Glutamatergic neuron (in vitro differentiated cells): ENCODE measurements around the gene BCKDHA. TPM values are rescaled to one million over a fixed set of nuclear protein-coding genes. Genes with fewer than 3 reads are reported as not detected.
"Not testable (repeated sequence)": the region's sequence is repeated elsewhere in the genome, so short reads cannot be mapped to it uniquely, and the experiment has no call there.

Experiments used
- DNase-seq: peaks from one replicate; pipeline ENCODE4 v3.0.0; 2022
- H3K27ac Mint-ChIP-seq: one replicate; pipeline ENCODE4 v1.8.0; 2020; ENCODE audit warnings: mild to moderate bottlenecking, mixed read lengths, inconsistent platforms; ENCODE audit not compliant: unreplicated experiment
- H3K27me3 Mint-ChIP-seq: one replicate; pipeline ENCODE4 v1.8.0; 2020; ENCODE audit warnings: mild to moderate bottlenecking, moderate library complexity, mixed read lengths, inconsistent platforms; ENCODE audit not compliant: unreplicated experiment
- H3K36me3 Mint-ChIP-seq: one replicate; pipeline ENCODE4 v1.8.0; 2020; ENCODE audit warnings: mild to moderate bottlenecking, mixed read lengths, inconsistent platforms; ENCODE audit not compliant: unreplicated experiment
- H3K4me1 Mint-ChIP-seq: one replicate; pipeline ENCODE4 v1.8.0; 2020; ENCODE audit warnings: mild to moderate bottlenecking, low read depth, mixed read lengths, inconsistent platforms; ENCODE audit not compliant: unreplicated experiment
- H3K4me3 Mint-ChIP-seq: one replicate; pipeline ENCODE4 v1.8.0; 2020; ENCODE audit warnings: mild to moderate bottlenecking, mixed read lengths, inconsistent platforms; ENCODE audit not compliant: unreplicated experiment
- H3K9me3 Mint-ChIP-seq: one replicate; pipeline ENCODE4 v1.8.0; 2020; ENCODE audit warnings: mild to moderate bottlenecking, moderate library complexity, mixed read lengths, inconsistent platforms; ENCODE audit not compliant: unreplicated experiment
- total RNA-seq: library from RNA; stranded (reverse); fragmentation: NEBNext Ultra II Directional; extraction: Animal tissue kit (Norgen Biotek cat#: 25700); gene quantifications from one replicate; pipeline ENCODE4 v1.2.1, GENCODE V29; 2021; ENCODE audit not compliant: unreplicated experiment
- TF ChIP-seq, protein P1 (sequence below): fragments of 200-600 bp; sonication (generic); IDR thresholded peaks from one replicate; pipeline ENCODE4 v1.5.0; 2021; ENCODE audit not compliant: partially characterized antibody, unreplicated experiment

Gene BCKDHA
- total RNA-seq, 1 donor from 2014 or later, result 11.0 TPM

DNA sequence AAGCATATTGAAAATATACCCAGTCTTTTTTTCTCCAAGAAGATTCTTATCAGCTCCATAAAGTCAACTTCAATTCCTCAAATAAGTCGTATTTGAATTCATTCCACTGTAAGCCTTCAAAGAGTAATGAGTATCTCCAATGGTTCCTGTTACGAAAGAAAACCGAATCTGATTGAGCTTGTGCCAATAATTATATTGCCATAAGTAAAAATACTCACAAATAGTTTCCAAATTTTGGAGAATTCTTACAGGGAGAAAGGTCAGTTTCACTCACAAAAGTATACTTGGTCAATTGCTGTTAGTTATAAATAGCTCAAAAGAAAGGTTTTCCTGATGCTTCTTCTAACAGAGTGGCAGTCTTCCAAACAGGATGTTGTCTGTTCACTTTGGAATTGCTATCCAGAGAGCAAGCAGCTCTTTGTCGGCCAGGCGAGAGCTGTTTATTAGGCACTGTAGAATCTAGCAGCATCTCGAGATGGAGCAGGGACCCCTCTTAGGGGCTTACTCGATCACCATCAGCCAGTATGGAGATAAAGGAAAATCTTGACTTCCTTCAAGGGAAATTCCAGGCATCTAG, 58.8 kb downstream of the BCKDHA start:
- Mint-ChIP-seq H3K4me1 (no peaks in the 10 kb centered on the region), H3K4me3 (no peak overlapping the region), H3K27ac (no peak overlapping the region), H3K9me3 (no peaks in the 10 kb centered on the region), H3K27me3 (no peaks in the 10 kb centered on the region), H3K36me3 (no peaks in the 10 kb centered on the region)
- no peak for DNase-seq
- TF ChIP-seq, protein P1, sequence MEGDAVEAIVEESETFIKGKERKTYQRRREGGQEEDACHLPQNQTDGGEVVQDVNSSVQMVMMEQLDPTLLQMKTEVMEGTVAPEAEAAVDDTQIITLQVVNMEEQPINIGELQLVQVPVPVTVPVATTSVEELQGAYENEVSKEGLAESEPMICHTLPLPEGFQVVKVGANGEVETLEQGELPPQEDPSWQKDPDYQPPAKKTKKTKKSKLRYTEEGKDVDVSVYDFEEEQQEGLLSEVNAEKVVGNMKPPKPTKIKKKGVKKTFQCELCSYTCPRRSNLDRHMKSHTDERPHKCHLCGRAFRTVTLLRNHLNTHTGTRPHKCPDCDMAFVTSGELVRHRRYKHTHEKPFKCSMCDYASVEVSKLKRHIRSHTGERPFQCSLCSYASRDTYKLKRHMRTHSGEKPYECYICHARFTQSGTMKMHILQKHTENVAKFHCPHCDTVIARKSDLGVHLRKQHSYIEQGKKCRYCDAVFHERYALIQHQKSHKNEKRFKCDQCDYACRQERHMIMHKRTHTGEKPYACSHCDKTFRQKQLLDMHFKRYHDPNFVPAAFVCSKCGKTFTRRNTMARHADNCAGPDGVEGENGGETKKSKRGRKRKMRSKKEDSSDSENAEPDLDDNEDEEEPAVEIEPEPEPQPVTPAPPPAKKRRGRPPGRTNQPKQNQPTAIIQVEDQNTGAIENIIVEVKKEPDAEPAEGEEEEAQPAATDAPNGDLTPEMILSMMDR, result no peak

DNA sequence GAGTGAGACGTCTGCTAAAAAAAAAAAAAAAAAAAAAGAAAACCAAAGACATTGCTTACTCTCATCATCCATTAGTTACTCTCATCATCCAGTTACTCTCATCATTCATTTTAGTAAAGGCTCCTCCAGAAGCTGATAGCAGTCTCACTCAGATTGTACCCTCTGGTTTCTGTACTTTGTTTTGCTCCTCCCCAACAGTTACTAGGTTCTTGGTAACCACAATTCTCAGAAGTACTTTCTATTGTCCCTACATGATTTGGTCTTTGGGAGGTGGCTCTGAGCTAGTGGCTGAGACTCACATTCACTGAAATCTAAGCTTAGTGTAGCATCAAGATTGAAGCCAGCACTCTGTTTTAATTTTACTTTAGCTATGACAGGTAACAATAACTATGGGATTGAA, 59.6 kb downstream of the BCKDHA start:
- Mint-ChIP-seq H3K9me3 (peaks cover 2% of the 10 kb centered on the region), H3K36me3 (no peaks in the 10 kb centered on the region), H3K27me3 (no peaks in the 10 kb centered on the region), H3K4me1 (no peaks in the 10 kb centered on the region), H3K4me3 (no peak overlapping the region), H3K27ac (no peak overlapping the region)
- DNase-seq, result no peak
- TF ChIP-seq, protein P1, result no peak

DNA sequence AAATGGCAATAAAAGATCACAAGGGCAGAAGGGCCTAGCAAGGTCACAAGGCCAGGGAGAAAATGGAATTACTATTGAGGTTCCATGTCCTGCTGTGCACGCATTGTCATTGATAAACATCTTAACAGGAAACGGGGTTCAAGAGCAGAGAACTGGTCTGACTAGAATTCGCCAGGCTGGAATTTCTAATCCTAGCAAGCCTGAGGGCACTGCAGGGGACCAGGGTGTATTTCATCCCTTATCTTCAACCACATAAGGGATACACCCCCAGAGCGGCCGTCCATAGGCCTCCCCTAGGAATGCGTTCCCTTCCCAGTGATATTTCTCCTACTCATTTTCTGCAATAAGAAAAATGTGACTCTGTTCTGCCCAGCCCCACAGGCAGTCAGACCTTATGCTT, 64.9 kb downstream of the BCKDHA start:
- no peak overlapping the region for H3K4me3 Mint-ChIP-seq
- H3K27ac Mint-ChIP-seq, result no peak overlapping the region
- H3K4me1 Mint-ChIP-seq, result no peaks in the 10 kb centered on the region
- H3K36me3 Mint-ChIP-seq, result no peaks in the 10 kb centered on the region
- DNase-seq, result no peak
- H3K9me3 Mint-ChIP-seq, result peaks cover 2% of the 10 kb centered on the region
- no peaks in the 10 kb centered on the region for H3K27me3 Mint-ChIP-seq
- TF ChIP-seq, protein P1, result no peak

DNA sequence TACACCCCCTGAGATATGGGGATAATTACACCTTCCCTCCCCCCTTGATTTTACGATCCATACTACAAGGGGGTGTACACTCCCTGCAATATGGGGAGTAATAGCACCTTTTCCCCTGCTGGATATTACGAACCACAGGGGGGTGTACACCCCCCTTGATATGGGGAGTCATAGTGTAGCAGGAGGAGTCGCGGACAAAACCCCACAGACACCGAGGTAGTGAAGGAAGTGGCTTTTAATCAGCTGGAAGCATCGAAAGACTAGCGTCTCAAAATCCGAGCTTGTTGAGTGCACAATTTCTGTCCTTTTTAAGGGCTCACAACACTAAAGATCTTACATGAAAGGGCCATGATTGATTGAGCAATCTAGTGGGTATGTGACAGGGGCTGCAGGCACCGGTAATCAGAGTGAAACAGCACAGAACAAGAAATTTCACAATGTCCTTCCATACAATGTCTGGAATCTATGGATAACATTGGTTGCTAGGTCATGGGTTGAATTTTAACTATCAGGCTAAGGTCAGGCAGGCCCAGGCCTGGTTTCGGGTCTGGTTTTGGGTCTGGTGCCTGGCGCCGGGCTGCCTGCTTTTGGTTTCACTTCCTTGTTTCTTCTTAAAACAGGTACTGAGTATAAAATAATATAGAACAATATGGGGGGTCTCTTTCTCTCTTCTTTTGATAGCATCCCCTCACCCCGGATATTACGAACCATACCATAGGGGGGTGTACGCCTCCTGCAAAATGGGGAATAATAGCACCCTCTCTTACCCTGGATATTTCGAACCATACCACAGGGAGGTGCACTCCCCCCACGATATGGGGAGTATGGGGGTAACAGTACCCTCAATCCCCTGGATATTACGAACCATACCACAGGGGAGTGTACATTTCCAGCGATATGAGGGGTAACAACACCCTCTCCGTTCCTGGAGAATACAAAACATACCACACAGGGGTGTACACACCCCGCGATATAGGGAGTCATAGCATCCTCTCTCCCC, 65.9 kb downstream of the BCKDHA start:
- not testable (repeated sequence) for H3K36me3 Mint-ChIP-seq, H3K4me3 Mint-ChIP-seq, H3K4me1 Mint-ChIP-seq, DNase-seq, H3K27ac Mint-ChIP-seq, H3K27me3 Mint-ChIP-seq, H3K9me3 Mint-ChIP-seq

Other genes with a start within 250 kb of the BCKDHA start
- 6.0 TPM for gene CYP2S1, start 204.6 kb upstream of the BCKDHA start, total RNA-seq
- not detected for gene AXL, start 178.6 kb upstream of the BCKDHA start, total RNA-seq
- 201 TPM for gene HNRNPUL1, start 133.4 kb upstream of the BCKDHA start, total RNA-seq
- 36.7 TPM for gene CCDC97, start 87.6 kb upstream of the BCKDHA start, total RNA-seq
- 26.0 TPM for gene TGFB1, start 43.9 kb upstream of the BCKDHA start, total RNA-seq
- 7.6 TPM for gene B9D2, start 33.7 kb upstream of the BCKDHA start, total RNA-seq
- 52.6 TPM for gene TMEM91, start 21.3 kb upstream of the BCKDHA start, total RNA-seq
- gene EXOSC5, start 459 bp upstream of the BCKDHA start, total RNA-seq, result 18.2 TPM
- gene B3GNT8, start 29.6 kb downstream of the BCKDHA start, total RNA-seq, result 15.9 TPM
- 99.4 TPM for gene DMAC2, start 42.1 kb downstream of the BCKDHA start, total RNA-seq
- gene ERICH4, start 45.3 kb downstream of the BCKDHA start, total RNA-seq, result not detected
- gene CEACAM21, start 178.3 kb downstream of the BCKDHA start, total RNA-seq, result not detected
- gene CEACAM4, start 229.3 kb downstream of the BCKDHA start, total RNA-seq, result not detected